Lung (tissue), 12 donors: Measurements from ENCODE around the gene SDK1. TPM values are rescaled to one million over a fixed set of nuclear protein-coding genes. Genes with fewer than 3 reads are reported as not detected.

Experiments used
- ATAC-seq: fragments of 200-7000 bp; cut with Tn5 transposase; one replicate; pipeline ENCODE4 v1.9.1; 2020; ENCODE audit warnings: moderate number of reproducible peaks; ENCODE audit not compliant: insufficient read depth, low FRiP score
- DNase-seq, 3 donors: peaks; one replicate each; pipeline ENCODE4 v3.0.0-alpha.2; 2013 to 2017
- H3K27ac ChIP-seq, 2 donors: one replicate each; pipeline ENCODE4 v1.5.1; 2013; ENCODE audit warnings: mild to moderate bottlenecking in 2 of 2, moderate library complexity in 2 of 2, control low read depth in 1 of 2, inconsistent platforms in 1 of 2, low read depth in 1 of 2, low read length in 1 of 2
- H3K27me3 ChIP-seq, 3 donors: one replicate each; pipeline ENCODE4 v1.5.1; 2013; ENCODE audit warnings: low read length in 2 of 3; ENCODE audit not compliant: control insufficient read depth in 3 of 3, insufficient read depth in 3 of 3
- H3K36me3 ChIP-seq, 4 donors: one replicate each; pipeline ENCODE4 v1.5.1; 2013; ENCODE audit warnings: low read length in 4 of 4, mild to moderate bottlenecking in 1 of 4, moderate library complexity in 1 of 4; ENCODE audit not compliant: control insufficient read depth in 4 of 4, insufficient read depth in 4 of 4
- H3K4me1 ChIP-seq, 5 donors: one replicate each; pipeline ENCODE4 v1.5.1; 2013; ENCODE audit warnings: low read length in 5 of 5, mild to moderate bottlenecking in 2 of 5, moderate library complexity in 1 of 5; ENCODE audit not compliant: control insufficient read depth in 5 of 5, insufficient read depth in 5 of 5
- H3K4me3 ChIP-seq: one replicate; pipeline ENCODE4 v1.5.1; 2013; ENCODE audit warnings: mild to moderate bottlenecking, control low read depth, moderate library complexity
- H3K9ac ChIP-seq, 2 donors: one replicate each; pipeline ENCODE4 v1.5.1; 2013; ENCODE audit warnings: low read length in 2 of 2, control low read depth in 1 of 2; ENCODE audit not compliant: insufficient read depth in 1 of 2
- H3K9me3 ChIP-seq, 4 donors: one replicate each; pipeline ENCODE4 v1.5.1; 2013; ENCODE audit warnings: low read length in 3 of 4, mild to moderate bottlenecking in 1 of 4, moderate library complexity in 1 of 4; ENCODE audit not compliant: control insufficient read depth in 4 of 4, insufficient read depth in 3 of 4
- CTCF ChIP-seq: IDR thresholded peaks from 2 replicates; pipeline ENCODE4 v1.5.1; 2012; ENCODE audit warnings: mild to moderate bottlenecking; ENCODE audit errors: control extremely low read depth, extremely low read depth
- WGBS, 2 donors: extraction: QIAGEN DNeasy Blood & Tissue Kit; methylation state at CpG; one replicate each; pipeline ENCODE4 v1.1.7; 2013; 5-methylcytosine and 5-hydroxymethylcytosine counted together
- polyA plus RNA-seq, 2 donors: library from polyadenylated mRNA; stranded (reverse); fragments of 200-250 nt; gene quantifications; one replicate each; pipeline ENCODE4 v1.2.1, GENCODE V29; 2013
- total RNA-seq, 2 donors: library from RNA; depleted of rRNA in 1 of 2; stranded (reverse); fragments of >200 nt in 1 of 2; gene quantifications; one replicate each; pipeline ENCODE4 v1.2.1, GENCODE V29; 2014 to 2021
- donor health status: control.
- donor health status: control.
- donor health status: Bipolar disorder and iron deficiency.
- donor health status: healthy.
- donor health status: DM: yes; HTN: yes; CAD: no.

SDK1 gene
- total and polyA plus RNA-seq, 4 donors, result 3.7 to 30.1 (median 12.7) TPM

GRCh38 chr7:3969286-3969685 lies 668.2 kb downstream of the SDK1 start:
- DNase-seq, result no peak
- Histone ChIP-seq H3K9ac (no peak overlapping the region), H3K36me3 (peaks cover 0 to 5% (median 2%) of the 10 kb centered on the region in 4 donors), H3K9me3 (peaks cover 0 to 3% (median 0%) of the 10 kb centered on the region in 4 donors), H3K27ac (no peak overlapping the region), H3K27me3 (no peaks in the 10 kb centered on the region), H3K4me3 (no peak overlapping the region), H3K4me1 (peaks cover 0 to 14% (median 0%) of the 10 kb centered on the region in 5 donors)
- no peak for TF ChIP-seq CTCF
- 96 to 97% methylated on average over 16 of the region's 16 CpGs for WGBS, 2 donors
- ATAC-seq, result no peak

DNA sequence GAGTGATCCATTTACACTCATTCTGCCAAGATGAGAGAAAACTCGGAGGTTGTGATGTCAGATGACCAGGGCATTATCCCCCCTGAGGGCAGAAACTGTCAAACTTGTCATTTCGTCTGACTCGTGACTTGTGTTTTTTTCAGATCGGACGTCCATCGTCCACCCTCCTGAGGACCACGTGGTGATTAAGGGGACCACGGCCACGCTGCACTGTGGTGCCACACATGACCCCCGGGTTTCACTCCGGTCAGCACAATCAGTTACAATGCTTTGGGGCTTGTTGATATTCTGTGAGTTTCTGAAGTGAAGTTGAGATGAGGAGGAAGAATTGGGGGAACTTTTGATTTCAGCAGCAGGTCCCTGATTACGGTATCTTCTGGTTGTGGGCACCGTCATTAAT lies 670.3 kb downstream of the SDK1 start:
- DNase-seq (no peak), ATAC-seq (no peak)
- Histone ChIP-seq H3K4me3 (no peak overlapping the region), H3K36me3 (peaks cover 0 to 9% (median 1%) of the 10 kb centered on the region in 4 donors), H3K9ac (no peak overlapping the region), H3K27me3 (no peaks in the 10 kb centered on the region), H3K9me3 (no peaks in the 10 kb centered on the region), H3K27ac (no peak overlapping the region), H3K4me1 (peaks cover 0 to 14% (median 0%) of the 10 kb centered on the region in 5 donors)
- no peak for TF ChIP-seq CTCF
- 90 to 95% methylated on average over 13 of the region's 13 CpGs for WGBS, 2 donors

DNA sequence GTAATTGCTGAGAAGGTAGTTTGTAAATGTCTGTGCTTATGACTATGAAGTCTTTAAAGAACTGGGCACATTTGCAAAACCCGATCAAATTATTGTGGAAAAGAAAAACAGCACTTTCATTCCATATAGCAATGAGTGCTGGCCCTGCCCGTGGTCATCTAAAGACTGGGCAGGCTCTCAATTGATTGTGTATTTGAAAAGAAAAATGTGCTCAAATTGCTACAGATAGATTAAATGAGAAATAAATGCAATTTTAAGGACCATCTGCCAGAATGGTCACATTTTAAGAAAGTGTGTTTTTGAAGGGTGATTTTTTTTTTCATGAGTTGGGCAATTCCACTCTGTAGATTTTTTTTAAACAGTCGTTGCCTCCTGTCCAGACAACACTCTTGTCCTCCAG lies 672.2 kb downstream of the SDK1 start:
- H3K4me3 ChIP-seq, result no peak overlapping the region
- no peak overlapping the region for H3K27ac ChIP-seq
- H3K27me3 ChIP-seq, result no peaks in the 10 kb centered on the region
- H3K4me1 ChIP-seq, result peaks cover 0 to 14% (median 0%) of the 10 kb centered on the region in 5 donors
- DNase-seq, result peak in 2 of 3 donors; percentile 57 to 78
- H3K9me3 ChIP-seq, result no peaks in the 10 kb centered on the region
- TF ChIP-seq CTCF, result no peak
- WGBS, 2 donors, result 70 to 80% methylated on average over 3 of the region's 3 CpGs
- ATAC-seq, result no peak
- peaks cover 0 to 4% (median 1%) of the 10 kb centered on the region in 4 donors for H3K36me3 ChIP-seq
- no peak overlapping the region for H3K9ac ChIP-seq

DNA sequence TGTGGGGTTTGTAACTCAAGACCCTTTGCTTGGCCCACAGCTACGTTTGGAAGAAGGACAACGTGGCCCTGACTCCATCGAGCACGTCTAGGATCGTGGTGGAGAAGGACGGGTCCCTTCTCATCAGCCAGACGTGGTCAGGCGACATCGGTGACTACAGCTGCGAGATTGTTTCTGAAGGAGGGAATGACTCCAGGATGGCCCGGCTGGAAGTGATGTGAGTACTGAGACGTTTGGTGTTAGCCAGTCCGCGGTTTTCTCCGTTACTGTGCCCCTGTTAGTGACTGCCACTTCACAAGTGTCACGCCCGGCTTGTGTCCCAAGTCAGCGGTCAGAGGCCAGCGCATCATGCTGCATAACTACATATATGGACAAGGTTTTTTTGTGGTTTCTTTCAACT lies 673.3 kb downstream of the SDK1 start:
- no peak overlapping the region for H3K9ac ChIP-seq
- ATAC-seq (no peak), DNase-seq (no peak)
- H3K4me3 ChIP-seq, result no peak overlapping the region
- peaks cover 0 to 14% (median 0%) of the 10 kb centered on the region in 5 donors for H3K4me1 ChIP-seq
- no peak overlapping the region for H3K27ac ChIP-seq
- 92 to 94% methylated on average over 19 of the region's 19 CpGs for WGBS, 2 donors
- no peak for TF ChIP-seq CTCF
- peaks cover 0 to 4% (median 1%) of the 10 kb centered on the region in 4 donors for H3K36me3 ChIP-seq
- no peaks in the 10 kb centered on the region for H3K27me3 ChIP-seq
- H3K9me3 ChIP-seq, result no peaks in the 10 kb centered on the region
